HL-60 (cell line): ENCODE results near the gene GPR150.

ENCODE experiments used
- CTCF ChIP-seq: IDR thresholded peaks from one replicate; pipeline ENCODE4 v1.5.1; 2011; ENCODE audit warnings: low read length, control low read depth, inconsistent platforms; ENCODE audit not compliant: insufficient read depth
- GABPA ChIP-seq: IDR thresholded peaks from 2 replicates; pipeline ENCODE4 v1.6.1; 2012; ENCODE audit warnings: low read depth
- POLR2AphosphoS5 ChIP-seq: IDR thresholded peaks from 2 replicates; pipeline ENCODE4 v1.6.1; 2012; ENCODE audit warnings: low read depth

- TF ChIP-seq CTCF (no peak), POLR2AphosphoS5 (peak; percentile 60; the same call in 1 of the 2 replicates), GABPA (no peak)
These were observed 26.9 kb downstream of the GPR150 start, which contains the start of gene RFESD for GRCh38 chr5:95646569-95647431.
